ENCODE data around the gene TRAPPC2. TPM values are rescaled to one million over a fixed set of nuclear protein-coding genes. Genes with fewer than 3 reads are reported as not detected.
A peak's percentile ranks its signal among the peaks of the same experiment; 100 is the strongest.

TRAPPC2 gene
- total and polyA plus RNA-seq, 9 of the 15 experiments (the other 6 are each of a cell fraction or from before 2014, with no cell fraction given) = 10.3 to 30.6 (median 18.6) TPM

DNA sequence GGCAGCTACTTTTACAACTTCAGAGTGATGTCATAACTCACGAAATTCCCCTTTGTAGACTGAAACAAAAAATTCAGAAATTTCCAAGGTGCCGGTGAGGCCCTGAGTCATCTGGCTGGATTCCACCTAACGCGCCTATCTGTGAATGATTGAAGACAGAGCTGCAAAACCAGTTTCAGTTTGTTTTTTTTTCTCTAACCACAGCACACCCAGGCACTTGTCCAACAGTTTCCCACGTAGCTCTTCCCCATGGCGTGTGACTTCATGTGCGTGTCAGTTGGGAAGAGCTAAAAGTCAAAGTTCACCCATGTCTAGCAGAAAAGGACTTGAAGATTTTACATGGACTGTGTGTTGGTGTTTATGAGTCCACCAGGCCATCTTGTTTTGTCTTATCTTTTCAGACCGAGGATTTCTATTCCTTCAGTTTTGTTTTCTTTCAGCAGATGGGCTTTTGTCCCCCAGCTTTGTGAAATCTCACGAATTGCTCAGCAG lies 65.1 kb downstream of the TRAPPC2 start (continued):
- TF ChIP-seq, protein P1, sequence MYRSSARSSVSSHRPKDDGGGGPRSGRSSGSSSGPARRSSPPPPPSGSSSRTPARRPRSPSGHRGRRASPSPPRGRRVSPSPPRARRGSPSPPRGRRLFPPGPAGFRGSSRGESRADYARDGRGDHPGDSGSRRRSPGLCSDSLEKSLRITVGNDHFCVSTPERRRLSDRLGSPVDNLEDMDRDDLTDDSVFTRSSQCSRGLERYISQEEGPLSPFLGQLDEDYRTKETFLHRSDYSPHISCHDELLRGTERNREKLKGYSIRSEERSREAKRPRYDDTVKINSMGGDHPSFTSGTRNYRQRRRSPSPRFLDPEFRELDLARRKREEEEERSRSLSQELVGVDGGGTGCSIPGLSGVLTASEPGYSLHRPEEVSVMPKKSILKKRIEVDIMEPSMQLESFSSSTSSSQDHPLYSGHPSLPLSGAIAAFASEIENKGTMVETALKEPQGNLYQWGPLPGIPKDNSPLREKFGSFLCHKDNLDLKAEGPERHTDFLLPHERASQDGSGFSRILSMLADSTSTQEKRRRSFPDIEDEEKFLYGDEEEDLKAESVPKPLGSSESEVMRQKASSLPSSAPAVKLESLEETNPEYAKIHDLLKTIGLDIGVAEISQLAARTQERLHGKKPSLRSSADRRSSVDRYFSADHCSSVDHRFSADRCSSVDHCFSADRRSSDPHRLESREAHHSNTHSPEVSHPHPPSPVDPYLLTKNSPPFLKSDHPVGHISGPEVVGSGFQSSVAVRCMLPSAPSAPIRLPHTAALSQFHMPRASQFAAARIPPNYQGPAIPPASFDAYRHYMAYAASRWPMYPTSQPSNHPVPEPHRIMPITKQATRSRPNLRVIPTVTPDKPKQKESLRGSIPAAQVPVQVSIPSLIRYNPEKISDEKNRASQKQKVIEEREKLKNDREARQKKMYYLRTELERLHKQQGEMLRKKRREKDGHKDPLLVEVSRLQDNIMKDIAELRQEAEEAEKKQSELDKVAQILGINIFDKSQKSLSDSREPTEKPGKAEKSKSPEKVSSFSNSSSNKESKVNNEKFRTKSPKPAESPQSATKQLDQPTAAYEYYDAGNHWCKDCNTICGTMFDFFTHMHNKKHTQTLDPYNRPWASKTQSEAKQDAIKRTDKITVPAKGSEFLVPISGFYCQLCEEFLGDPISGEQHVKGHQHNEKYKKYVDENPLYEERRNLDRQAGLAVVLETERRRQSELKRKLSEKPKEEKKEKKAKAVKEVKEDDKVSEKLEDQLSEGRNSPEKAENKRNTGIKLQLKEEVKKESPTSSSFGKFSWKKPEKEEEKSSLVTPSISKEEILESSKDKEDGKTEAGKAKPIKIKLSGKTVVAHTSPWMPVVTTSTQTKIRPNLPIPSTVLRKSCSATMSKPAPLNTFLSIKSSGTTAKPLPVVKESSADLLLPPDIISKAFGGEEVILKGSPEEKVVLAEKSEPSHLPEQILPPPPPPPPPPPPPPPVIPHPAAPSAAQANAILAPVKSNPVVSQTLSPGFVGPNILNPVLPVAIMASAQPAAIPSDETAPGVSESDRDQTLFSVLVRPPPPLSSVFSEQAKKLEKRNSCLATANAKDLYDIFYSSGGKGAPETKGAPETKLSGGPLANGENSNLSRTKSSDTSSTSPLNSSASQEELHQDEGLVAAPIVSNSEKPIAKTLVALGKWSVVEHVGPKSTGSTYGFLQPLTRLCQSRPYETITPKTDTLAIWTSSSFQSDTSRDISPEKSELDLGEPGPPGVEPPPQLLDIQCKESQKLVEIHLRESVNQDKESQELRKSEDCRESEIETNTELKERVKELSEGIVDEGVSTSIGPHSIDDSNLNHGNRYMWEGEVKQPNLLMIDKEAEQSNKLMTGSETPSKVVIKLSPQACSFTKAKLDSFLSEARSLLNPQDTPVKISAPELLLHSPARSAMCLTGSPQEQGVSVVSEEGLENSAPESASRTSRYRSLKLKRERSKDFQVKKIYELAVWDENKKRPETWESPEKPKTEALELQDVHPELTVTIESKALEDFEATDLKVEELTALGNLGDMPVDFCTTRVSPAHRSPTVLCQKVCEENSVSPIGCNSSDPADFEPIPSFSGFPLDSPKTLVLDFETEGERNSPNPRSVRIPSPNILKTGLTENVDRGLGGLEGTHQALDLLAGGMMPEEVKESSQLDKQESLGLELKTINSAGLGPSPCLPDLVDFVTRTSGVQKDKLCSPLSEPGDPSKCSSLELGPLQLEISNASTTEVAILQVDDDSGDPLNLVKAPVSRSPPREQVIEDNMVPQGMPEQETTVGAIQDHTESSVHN (IDR thresholded peaks at IDR 0.05; ENCODE audit: borderline replicate concordance in 1 of 2, low read depth in 1 of 2) = 0 out of 4 replicates have a peak, but pooled peaks of 1 of the 2 experiments have one; percentile 57
- TF ChIP-seq FOXP1 (CRISPR knock-in tag; IDR thresholded peaks at IDR 0.05) (no peak), BMI1 (IDR thresholded peaks at IDR 0.05; ENCODE audit: low read length) (no peak), ZNF561 (CRISPR knock-in tag; conservative IDR thresholded peaks at IDR 0.05) (no peak), CBX2 (IDR thresholded peaks at IDR 0.05; ENCODE audit: insufficient read depth, low read length, poor library complexity, severe bottlenecking) (no peak), ZBTB1 (CRISPR knock-in tag; IDR thresholded peaks at IDR 0.05; ENCODE audit: borderline replicate concordance, low read depth) (no peak), ZNF134 (CRISPR knock-in tag; conservative IDR thresholded peaks at IDR 0.05) (no peak), TGIF2 (CRISPR knock-in tag; IDR thresholded peaks at IDR 0.05) (no peak), NBN (IDR thresholded peaks at IDR 0.05; ENCODE audit: low read depth) (no peak), KDM4B (IDR thresholded peaks at IDR 0.05; ENCODE audit: borderline replicate concordance in 2 of 2, low read depth in 1 of 2) (no peak), ZNF551 (CRISPR knock-in tag; IDR thresholded peaks at IDR 0.05) (no peak), ZNF586 (CRISPR knock-in tag; conservative IDR thresholded peaks at IDR 0.05) (no peak), STAG1 (CRISPR knock-in tag; IDR thresholded peaks at IDR 0.05; ENCODE audit: borderline replicate concordance) (no peak)
- TF ChIP-seq, protein P2, sequence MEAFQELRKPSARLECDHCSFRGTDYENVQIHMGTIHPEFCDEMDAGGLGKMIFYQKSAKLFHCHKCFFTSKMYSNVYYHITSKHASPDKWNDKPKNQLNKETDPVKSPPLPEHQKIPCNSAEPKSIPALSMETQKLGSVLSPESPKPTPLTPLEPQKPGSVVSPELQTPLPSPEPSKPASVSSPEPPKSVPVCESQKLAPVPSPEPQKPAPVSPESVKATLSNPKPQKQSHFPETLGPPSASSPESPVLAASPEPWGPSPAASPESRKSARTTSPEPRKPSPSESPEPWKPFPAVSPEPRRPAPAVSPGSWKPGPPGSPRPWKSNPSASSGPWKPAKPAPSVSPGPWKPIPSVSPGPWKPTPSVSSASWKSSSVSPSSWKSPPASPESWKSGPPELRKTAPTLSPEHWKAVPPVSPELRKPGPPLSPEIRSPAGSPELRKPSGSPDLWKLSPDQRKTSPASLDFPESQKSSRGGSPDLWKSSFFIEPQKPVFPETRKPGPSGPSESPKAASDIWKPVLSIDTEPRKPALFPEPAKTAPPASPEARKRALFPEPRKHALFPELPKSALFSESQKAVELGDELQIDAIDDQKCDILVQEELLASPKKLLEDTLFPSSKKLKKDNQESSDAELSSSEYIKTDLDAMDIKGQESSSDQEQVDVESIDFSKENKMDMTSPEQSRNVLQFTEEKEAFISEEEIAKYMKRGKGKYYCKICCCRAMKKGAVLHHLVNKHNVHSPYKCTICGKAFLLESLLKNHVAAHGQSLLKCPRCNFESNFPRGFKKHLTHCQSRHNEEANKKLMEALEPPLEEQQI (IDR thresholded peaks at IDR 0.05) = no peak
- TF ChIP-seq, protein P3, sequence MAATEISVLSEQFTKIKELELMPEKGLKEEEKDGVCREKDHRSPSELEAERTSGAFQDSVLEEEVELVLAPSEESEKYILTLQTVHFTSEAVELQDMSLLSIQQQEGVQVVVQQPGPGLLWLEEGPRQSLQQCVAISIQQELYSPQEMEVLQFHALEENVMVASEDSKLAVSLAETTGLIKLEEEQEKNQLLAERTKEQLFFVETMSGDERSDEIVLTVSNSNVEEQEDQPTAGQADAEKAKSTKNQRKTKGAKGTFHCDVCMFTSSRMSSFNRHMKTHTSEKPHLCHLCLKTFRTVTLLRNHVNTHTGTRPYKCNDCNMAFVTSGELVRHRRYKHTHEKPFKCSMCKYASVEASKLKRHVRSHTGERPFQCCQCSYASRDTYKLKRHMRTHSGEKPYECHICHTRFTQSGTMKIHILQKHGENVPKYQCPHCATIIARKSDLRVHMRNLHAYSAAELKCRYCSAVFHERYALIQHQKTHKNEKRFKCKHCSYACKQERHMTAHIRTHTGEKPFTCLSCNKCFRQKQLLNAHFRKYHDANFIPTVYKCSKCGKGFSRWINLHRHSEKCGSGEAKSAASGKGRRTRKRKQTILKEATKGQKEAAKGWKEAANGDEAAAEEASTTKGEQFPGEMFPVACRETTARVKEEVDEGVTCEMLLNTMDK (IDR thresholded peaks at IDR 0.05; ENCODE audit: borderline replicate concordance, insufficient read depth, low read depth, low read length, poor library complexity, severe bottlenecking) = no peak

Data from K562 (cell line).